NCI-H2107 treated with DMSO at 0.1 percent for 48 hours (cell line): ENCODE results near the gene SPRR4.

Experiments used
- DNase-seq: peaks from one replicate; lab custom pipeline; 2025; ENCODE audit not compliant: unreplicated experiment; lab: John Stamatoyannopoulos, UW

SPRR4 gene, protein sequence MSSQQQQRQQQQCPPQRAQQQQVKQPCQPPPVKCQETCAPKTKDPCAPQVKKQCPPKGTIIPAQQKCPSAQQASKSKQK

DNA sequence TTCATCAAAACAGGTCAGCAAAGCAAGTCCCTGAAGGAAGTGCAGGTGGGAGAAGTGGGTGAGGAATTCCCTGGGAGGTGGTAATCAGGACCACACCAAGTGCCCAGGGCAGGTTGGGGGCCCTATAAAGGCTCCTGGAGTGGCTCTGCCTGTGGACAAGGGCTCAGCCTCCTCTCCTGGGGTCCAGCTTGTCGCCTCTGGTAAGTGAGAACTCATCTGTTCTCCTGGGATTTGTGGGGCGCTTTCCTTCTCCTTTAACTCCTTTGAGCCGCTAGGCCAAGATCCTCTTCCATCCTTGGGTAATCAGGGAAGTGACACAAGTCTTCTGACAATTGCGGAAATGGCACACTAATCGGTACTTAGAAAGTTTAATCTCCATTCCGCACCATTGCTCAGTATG is at the start of gene SPRR4:
Gene SPRR4 (plus strand): TSS at position 154 of the 400 bp plus-strand sequence. CDS start 1,243 bp downstream, outside the sequence.
- DNase-seq, result no peak

- DNase-seq, result no peak
Observed at GRCh38 chr1:152924191-152924590, 46.3 kb upstream of the SPRR4 start.

DNA sequence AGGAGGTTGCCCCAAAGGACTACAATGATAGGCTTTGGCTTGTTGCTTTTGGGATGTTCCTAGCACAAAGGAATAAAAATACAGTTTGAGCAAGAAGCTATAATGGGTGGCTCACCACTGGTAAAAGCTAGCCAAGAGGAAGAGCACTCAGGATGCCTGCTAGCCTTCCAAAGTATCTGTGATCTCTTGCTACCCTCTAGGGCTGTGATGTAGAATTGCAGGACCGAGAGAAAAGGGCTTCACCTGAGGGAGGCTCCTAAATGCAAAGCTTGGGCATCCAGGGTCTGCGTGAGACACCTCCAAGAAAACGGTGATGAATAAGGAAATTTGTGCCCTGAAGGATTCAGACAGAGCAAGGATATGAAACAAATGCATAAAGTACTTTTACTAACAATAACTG is 44.4 kb upstream of the SPRR4 start:
- no peak for DNase-seq

DNA sequence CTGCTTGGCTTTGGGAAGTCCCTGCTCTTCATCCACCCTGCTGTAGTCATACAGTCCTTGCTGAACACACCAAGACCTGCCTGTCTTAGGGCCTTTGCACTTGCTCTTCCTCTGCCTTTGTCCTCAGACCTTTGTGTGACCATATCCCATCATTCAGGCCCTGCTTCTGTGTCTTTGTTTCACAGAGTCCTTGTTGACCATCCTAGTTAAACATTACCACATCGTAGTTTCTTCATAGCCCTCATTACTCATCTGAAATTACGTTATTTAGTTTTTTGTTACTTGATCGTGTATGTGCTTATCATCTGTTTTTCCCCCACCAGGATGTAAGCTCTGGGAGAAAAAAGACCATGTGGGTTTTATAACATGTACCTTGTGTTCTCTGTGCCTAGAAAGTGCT is 41.8 kb upstream of the SPRR4 start:
- no peak for DNase-seq

DNA sequence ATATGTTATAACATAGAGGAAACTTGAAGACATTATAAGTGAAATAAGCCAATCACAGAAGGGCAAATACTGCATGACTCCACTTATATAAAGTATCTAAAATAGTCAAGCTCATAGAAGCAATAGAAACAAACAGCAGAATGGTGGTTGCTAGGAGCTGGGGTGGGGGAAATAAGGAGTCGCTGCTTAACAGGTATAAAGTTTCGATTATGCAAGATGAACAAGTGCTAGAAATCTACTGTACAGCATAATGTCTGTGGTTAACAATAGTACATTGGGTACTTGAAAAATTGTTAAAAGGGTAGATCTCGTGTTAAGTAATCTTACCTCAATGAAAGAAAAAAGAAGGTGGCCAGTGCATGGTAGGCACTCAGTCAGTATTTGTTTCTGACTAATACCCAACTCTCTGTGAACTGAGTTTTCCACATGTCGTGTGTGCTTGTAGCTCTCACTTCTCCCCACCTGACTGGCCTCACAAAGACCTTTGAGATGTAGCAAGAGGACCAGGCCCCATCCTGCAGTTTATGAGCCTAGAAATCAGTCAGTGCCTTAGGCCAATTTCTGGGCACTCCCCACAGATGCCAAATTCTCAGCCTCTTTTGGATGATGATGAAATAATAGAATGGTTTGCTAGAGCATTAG is 38.2 kb upstream of the SPRR4 start:
- DNase-seq, result peak; percentile 76

- DNase-seq, result no peak
Observed at GRCh38 chr1:152933196-152933595, 37.3 kb upstream of the SPRR4 start.

DNA sequence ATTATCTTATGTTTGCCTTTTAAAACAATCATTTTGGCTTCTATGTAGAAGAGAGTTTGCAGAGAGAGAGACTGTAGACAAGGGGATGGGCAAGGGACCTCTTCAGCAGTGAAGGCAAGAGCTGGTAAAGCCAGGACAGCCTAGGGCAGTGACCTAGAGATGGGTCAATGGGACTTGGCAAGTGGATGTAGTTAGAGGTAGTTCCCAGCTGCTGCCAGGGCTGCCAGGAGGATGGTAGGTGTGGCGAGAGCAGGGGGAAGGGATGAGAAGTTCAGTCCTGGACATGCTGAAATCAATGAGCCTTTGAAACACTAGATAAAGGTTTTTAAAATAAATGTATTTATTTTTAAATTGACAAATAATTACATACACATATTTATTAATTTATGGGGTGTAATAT is 29.8 kb upstream of the SPRR4 start:
- DNase-seq, result no peak

- DNase-seq, result no peak
Observed at GRCh38 chr1:152941037-152941711, 29.3 kb upstream of the SPRR4 start.

GRCh38 chr1:152942161-152942560 is 28.3 kb upstream of the SPRR4 start:
- no peak for DNase-seq

DNA sequence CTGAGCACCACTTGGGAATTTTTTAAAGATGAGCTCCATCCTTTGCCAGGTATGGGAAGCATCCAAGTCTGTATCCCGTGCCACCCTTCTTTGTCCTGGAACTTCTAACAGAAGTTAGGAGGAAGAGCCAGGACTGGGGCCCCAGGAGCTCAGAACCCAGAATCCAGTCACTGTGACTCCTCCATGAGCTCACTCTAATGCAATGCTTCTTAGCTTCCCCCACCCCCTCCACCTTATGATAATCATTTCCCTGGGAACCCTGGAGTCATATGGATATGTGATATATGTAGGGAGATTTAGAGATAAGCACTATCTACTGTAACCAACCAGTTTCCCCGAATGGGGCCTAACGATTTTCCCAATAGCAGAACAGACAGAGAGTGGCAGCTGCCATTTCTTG is 24.2 kb upstream of the SPRR4 start:
- no peak for DNase-seq

- DNase-seq, result no peak
Observed at GRCh38 chr1:152946651-152947256, 23.7 kb upstream of the SPRR4 start, which contains the start of gene SPRR5. SPRR5 (plus strand) TSS chr1:152947206; CDS start chr1:152948555, 1,349 bp downstream.

- DNase-seq, result no peak
Observed at GRCh38 chr1:152951711-152952110, 18.7 kb upstream of the SPRR4 start.

DNA sequence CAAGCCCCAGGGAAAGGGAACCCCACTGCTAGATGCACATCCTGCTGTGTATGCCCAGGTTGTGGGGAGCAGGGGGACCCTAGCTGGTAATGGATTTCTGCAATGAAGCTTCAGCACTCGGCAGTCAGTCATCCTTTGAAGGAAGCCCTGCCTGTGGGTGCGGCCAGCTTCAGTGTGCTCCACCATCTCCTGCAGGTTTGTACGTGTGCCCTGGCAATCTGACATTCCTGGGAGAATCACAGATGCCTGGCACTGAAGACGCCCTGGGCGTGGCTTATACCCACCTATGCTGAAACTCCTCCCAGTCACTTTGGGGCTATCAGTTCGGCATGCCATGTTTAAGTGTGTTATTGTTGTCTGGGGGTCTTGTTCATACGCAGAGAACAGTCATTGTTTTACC is 16.7 kb upstream of the SPRR4 start:
- no peak for DNase-seq

DNA sequence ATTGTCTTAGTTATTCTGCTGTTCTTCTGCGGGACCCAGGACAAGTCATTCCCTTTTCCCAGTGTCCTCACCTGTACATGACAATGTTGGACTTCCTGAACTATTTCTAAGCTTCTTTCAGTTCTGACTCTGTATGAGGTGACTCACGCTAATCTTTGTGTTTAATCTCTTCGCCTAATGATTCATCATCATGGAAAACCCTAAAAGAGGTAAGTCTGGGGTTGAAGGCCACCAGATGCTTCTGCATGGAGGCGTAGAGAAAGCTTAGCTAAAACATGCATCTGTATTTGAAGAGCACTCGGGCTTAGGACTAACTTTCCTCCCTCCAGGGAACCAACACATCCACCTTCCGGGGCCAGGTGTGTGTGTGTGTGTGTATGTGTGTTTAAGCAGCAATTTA is 16.0 kb upstream of the SPRR4 start:
- DNase-seq, result no peak

- DNase-seq, result no peak
Observed at GRCh38 chr1:152957561-152957960, 12.9 kb upstream of the SPRR4 start.

DNA sequence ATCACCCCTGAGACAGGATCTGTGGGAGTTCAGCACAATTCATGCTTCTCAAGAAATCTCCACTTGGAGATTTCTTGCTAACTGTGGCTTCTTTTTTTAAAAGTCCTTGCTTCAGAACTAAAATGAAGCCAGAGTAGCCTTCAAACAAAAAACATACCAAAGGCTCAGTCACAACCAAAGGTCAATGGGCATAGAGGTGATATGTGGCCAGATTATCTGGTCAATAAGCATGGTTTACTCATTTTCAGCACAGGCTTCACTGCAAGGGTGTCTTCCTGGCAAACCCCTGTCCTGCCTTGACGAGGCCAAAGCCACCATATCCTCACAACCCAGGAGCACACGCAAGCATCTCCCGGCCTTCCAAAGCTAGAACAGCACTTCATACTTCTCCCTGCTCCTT is 11.2 kb upstream of the SPRR4 start:
- no peak for DNase-seq

DNA sequence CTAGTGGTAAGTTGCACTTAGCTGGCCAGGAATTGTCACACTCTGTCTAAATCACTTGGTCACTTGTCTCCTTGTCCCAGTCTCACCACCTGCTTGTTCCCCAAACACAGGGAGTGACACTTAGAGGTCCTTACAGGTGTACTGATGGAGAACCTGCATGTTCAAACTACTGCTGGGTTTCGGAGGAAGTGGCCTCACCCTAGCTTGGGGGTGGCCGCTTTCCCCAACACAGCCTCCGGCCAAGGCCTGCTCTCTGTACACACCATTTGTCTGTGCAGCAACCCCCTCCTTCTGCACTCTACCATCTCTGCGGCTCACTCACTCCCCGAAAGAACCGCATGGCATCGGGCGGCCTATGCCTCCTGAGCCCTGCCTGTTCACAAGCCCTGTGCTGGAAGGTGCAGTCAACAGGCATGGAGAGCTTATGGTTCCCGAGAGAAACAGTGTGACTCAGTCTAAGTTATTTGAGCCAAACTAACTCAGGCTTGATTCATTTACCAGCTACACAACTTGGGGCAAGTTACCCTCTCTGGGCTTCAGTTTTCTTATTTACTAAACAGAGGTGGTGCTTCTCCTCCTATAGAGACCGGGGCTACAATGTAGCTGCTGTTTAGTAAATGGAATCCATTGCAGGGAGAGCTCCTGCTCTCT is 10.5 kb upstream of the SPRR4 start:
- no peak for DNase-seq

DNA sequence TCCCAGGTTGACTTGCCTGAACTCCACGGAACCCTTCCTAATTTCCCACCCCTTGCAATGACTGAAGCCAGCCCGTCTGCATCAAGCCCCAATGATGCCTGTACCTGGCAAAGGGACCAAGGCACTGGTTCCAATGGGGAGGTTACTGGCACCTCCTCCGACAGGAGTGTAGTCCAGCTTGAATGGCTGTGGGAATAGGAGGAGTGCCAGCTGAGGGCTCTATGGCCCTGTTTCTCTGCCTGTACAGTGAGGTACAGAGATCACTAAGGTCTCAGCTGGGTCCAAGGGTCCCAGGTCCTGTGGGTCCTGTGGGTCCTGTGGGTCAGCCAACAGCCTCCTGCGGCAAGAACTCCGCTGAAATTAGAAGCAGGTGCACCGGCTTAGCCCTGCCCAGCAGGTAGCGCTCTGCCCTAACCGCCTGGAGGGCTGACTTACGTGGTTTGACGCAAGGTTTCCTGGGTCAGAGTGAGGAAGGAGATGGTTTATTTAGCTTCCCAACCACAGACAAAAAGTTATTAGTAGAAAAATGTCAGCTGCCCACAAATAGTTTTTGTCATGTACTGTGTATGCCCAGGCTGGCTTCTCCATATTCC is 9.9 kb upstream of the SPRR4 start:
- DNase-seq, result no peak

GRCh38 chr1:152961226-152961891 is 9.1 kb upstream of the SPRR4 start:
- peak; percentile 15 for DNase-seq

DNA sequence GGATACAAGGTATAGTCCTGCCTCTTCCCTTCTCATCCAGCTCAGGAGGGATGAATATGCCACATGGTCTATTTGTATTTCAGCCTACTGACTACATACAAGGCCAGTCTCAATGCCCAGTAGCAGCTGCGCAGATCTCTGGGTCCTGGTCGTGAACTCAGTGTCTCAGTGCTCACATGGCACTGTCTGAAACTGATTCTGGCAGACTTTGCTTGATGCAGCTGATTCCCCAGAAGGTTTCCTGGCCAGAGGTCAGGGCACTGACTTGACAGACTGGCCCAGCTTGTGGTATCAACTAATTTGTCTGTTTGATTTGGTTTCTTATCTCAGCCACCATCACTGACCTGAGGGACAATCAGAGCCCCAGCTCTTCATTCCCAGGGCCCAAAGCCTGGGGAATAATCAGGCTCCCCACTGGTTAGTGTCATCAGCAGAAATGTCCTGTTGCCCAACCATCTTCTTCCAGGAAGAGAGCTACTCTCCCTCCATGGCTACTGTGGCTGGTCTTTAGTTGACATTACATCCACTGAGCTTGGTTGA is 7.5 kb upstream of the SPRR4 start:
- DNase-seq, result no peak
